ENCODE measurements around the gene FAR2. TPM values are rescaled to one million over a fixed set of nuclear protein-coding genes. Genes with fewer than 3 reads are reported as not detected.

The FAR2 gene
- polyA plus RNA-seq, 1 of the 3 experiments (the other 2 are of a cell fraction): 7.4 TPM

GRCh38 chr12:29275834-29276233 lies 126.8 kb downstream of the FAR2 start:
- no peaks in the 10 kb centered on the region for H4K20me1 ChIP-seq (ENCODE audit: insufficient read depth)
- H2AFZ ChIP-seq (ENCODE audit: low read depth): no peak overlapping the region
- H3K4me3 ChIP-seq (ENCODE audit: low read depth in 2 of 2, low read length in 1 of 2): no peak overlapping the region
- ChIA-PET CTCF (no interaction called here), POLR2A (no interaction called here)
- H3K27ac ChIP-seq (ENCODE audit: low read depth in 2 of 2, low read length in 1 of 2): no peak overlapping the region
- H3K27me3 ChIP-seq (ENCODE audit: insufficient read depth): no peaks in the 10 kb centered on the region
- no peak overlapping the region for H3K4me2 ChIP-seq
- 85% methylated on average over 3 of the region's 3 CpGs for WGBS (ENCODE audit: low lambda C conversion rate)
- H3K4me1 ChIP-seq (ENCODE audit: control insufficient read depth in 1 of 2, insufficient read depth in 2 of 2, low read depth in 1 of 2, low read length in 1 of 2): peaks cover 4 to 7% of the 10 kb centered on the region in 2 experiments; a peak in 2 of 4 replicates
- no peaks in the 10 kb centered on the region for H3K36me3 ChIP-seq (replicated peaks in 1 of 2; ENCODE audit: control insufficient read depth in 1 of 2, insufficient read depth in 2 of 2, low read length in 1 of 2)
- DNase-seq: no peak
- H3K9me2 ChIP-seq: no peaks in the 10 kb centered on the region
- H3K9me3 ChIP-seq: no peaks in the 10 kb centered on the region
- TF ChIP-seq EP300 (IDR thresholded peaks at IDR 0.05; ENCODE audit: borderline replicate concordance in 1 of 2, low read depth in 1 of 2, low read length in 1 of 2) (no peak), TAF1 (IDR thresholded peaks at IDR 0.05; ENCODE audit: borderline replicate concordance, low read depth, low read length) (no peak), JUND (IDR thresholded peaks at IDR 0.05) (no peak), GABPA (IDR thresholded peaks at IDR 0.05; ENCODE audit: low read depth) (no peak), USF2 (IDR thresholded peaks at IDR 0.05; ENCODE audit: borderline replicate concordance, low read depth, low read length) (no peak), POLR2AphosphoS5 (IDR thresholded peaks at IDR 0.05; ENCODE audit: low read depth, low read length) (no peak), FOSL2 (IDR thresholded peaks at IDR 0.05; ENCODE audit: borderline replicate concordance, low read depth) (no peak)
- H3K79me2 ChIP-seq (ENCODE audit: insufficient read depth): no peaks in the 10 kb centered on the region
- peaks cover 21% of the 10 kb centered on the region for H3F3A ChIP-seq (replicated peaks; ENCODE audit: insufficient read depth)
- no peak overlapping the region for H3K9ac ChIP-seq

GRCh38 chr12:29277231-29277630 lies 128.2 kb downstream of the FAR2 start:
- H3K4me3 ChIP-seq (ENCODE audit: low read depth in 2 of 2, low read length in 1 of 2): no peak overlapping the region
- no peaks in the 10 kb centered on the region for H3K79me2 ChIP-seq (ENCODE audit: insufficient read depth)
- WGBS (ENCODE audit: low lambda C conversion rate): 86% methylated on average over 4 of the region's 4 CpGs
- H3K4me1 ChIP-seq (ENCODE audit: control insufficient read depth in 1 of 2, insufficient read depth in 2 of 2, low read depth in 1 of 2, low read length in 1 of 2): peaks cover 7 to 10% of the 10 kb centered on the region in 2 experiments; a peak in 3 of 4 replicates
- no peaks in the 10 kb centered on the region for H3K9me3 ChIP-seq
- no peak for DNase-seq
- no peak overlapping the region for H3K9ac ChIP-seq
- H3K9me2 ChIP-seq: no peaks in the 10 kb centered on the region
- no peak overlapping the region for H3K27ac ChIP-seq (ENCODE audit: low read depth in 2 of 2, low read length in 1 of 2)
- POLR2A ChIA-PET: no interaction called here
- H4K20me1 ChIP-seq (ENCODE audit: insufficient read depth): no peaks in the 10 kb centered on the region
- no peak overlapping the region for H2AFZ ChIP-seq (ENCODE audit: low read depth)
- H3F3A ChIP-seq (replicated peaks; ENCODE audit: insufficient read depth): peaks cover 21% of the 10 kb centered on the region
- no peak overlapping the region for H3K4me2 ChIP-seq
- H3K36me3 ChIP-seq (replicated peaks in 1 of 2; ENCODE audit: control insufficient read depth in 1 of 2, insufficient read depth in 2 of 2, low read length in 1 of 2): no peaks in the 10 kb centered on the region
- CTCF ChIA-PET: interaction anchor here (0.9 kb wide), 1 partner anchor 204 kb away, joined by 3 read pairs; no protein-coding TSS in a partner anchor
- H3K27me3 ChIP-seq (ENCODE audit: insufficient read depth): no peaks in the 10 kb centered on the region
- TF ChIP-seq FOSL2 (IDR thresholded peaks at IDR 0.05; ENCODE audit: borderline replicate concordance, low read depth): no peak
- no peak for TF ChIP-seq CTCF (IDR thresholded peaks at IDR 0.05)
- no peak for TF ChIP-seq GATA2 (CRISPR knock-in tag; IDR thresholded peaks at IDR 0.05)
- TF ChIP-seq USF2 (IDR thresholded peaks at IDR 0.05; ENCODE audit: borderline replicate concordance, low read depth, low read length): no peak
- no peak for TF ChIP-seq RAD21 (IDR thresholded peaks at IDR 0.05; ENCODE audit: low read length)
- TF ChIP-seq NFIC (IDR thresholded peaks at IDR 0.05; ENCODE audit: borderline replicate concordance): no peak
- TF ChIP-seq MXI1 (IDR thresholded peaks at IDR 0.05; ENCODE audit: low read depth, low read length): no peak
- no peak for TF ChIP-seq ZBTB33 (IDR thresholded peaks at IDR 0.05; ENCODE audit: borderline replicate concordance, low read depth)
- TF ChIP-seq CHD2 (IDR thresholded peaks at IDR 0.05; ENCODE audit: low read length, partially characterized antibody): no peak
- no peak for TF ChIP-seq EP300 (IDR thresholded peaks at IDR 0.05; ENCODE audit: borderline replicate concordance in 1 of 2, low read depth in 1 of 2, low read length in 1 of 2)
- TF ChIP-seq TEAD4 (IDR thresholded peaks at IDR 0.05; ENCODE audit: borderline replicate concordance, insufficient read depth): no peak
- TF ChIP-seq FOXM1 (IDR thresholded peaks at IDR 0.05; ENCODE audit: low read depth): no peak
- TF ChIP-seq IRF3 (IDR thresholded peaks at IDR 0.05; ENCODE audit: low read depth, low read length): no peak
- no peak for TF ChIP-seq POLR2AphosphoS5 (IDR thresholded peaks at IDR 0.05; ENCODE audit: low read depth, low read length)
- no peak for TF ChIP-seq MAX (IDR thresholded peaks at IDR 0.05; ENCODE audit: low read depth)
- no peak for TF ChIP-seq PBX3 (IDR thresholded peaks at IDR 0.05)
